Tibial nerve (tissue), 4 donors: ENCODE data around the gene CIAO2B.

Source experiments
- CTCF ChIP-seq, 5 experiments: fragments of 200-600 bp in 3 of 5; fragments of 450-650 bp in 2 of 5; sonication (generic) in 3 of 5; IDR thresholded peaks; one replicate each; pipeline ENCODE4 v1.5.1; 2016 to 2019; ENCODE audit warnings: antibody characterized with exemption in 5 of 5, mild to moderate bottlenecking in 3 of 5, moderate library complexity in 2 of 5
- EP300 ChIP-seq, 2 donors: sonication (generic); formaldehyde crosslinking; IDR thresholded peaks; one replicate each; pipeline ENCODE4 v1.6.1; 2017; ENCODE audit warnings: antibody characterized with exemption in 2 of 2, mild to moderate bottlenecking in 1 of 2
- POLR2A ChIP-seq, 2 donors: fragments of 450-650 bp; IDR thresholded peaks; one replicate each; pipeline ENCODE4 v1.6.1; 2017; ENCODE audit warnings: antibody characterized with exemption in 2 of 2, mild to moderate bottlenecking in 2 of 2, moderate library complexity in 2 of 2

DNA sequence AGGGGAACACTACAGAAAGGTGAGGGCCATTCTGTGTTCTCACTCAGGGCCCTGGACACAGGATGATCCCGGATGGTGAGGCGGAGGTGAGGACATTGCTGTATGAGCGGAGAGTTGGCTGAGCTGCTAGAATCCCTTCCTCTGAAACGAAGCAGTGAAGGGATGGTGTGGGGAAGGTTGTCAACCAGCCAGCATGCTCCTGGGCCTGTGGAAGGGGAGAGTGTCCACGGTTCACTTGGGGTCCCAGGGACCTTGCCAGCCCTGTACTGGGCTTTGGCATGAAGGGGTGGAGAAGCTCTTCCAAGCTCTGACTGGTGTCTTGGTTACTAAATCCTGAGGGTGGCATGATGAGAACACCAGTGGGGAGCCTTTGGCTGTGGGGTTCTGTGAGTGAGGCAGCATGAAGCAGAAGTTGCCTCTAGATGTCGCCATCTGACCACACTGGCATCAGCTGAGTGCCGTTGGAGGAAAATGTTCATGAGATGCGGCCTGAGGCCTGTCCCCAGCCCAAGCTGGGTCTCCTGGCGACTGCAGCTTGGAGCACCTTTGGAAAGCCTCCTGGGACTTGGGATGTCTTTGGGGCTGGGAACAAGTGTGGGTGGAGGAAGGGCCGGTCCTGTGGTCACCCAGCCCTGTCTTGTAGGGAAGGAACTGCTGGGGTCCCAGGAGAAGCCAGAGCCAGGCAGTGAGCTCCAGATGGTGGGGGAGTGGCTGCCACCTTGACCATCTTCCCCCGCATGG lies 39.1 kb downstream of the CIAO2B start:
- TF ChIP-seq CTCF (IDR thresholded peaks at IDR 0.05) = peak; percentile 53 to 78 (median 64)
- TF ChIP-seq POLR2A (IDR thresholded peaks at IDR 0.05) = no peak
- no peak for TF ChIP-seq EP300 (IDR thresholded peaks at IDR 0.05)
